A673 (cell line): ENCODE data around the gene PNMA8C. TPM values are rescaled to one million over a fixed set of nuclear protein-coding genes. Genes with fewer than 3 reads are reported as not detected.

Experiments used
- BruUV-seq: library from RNA; stranded (reverse); fragments of 400-500 nt; replicated peaks from 2 replicates; lab custom pipeline; 2021; lab: Mats Ljungman, UMichigan
- CTCF ChIA-PET: fragments of 300-600 bp; sonication (Branson Sonifier 250); formaldehyde crosslinking; loops from one replicate; lab custom pipeline; 2022; ENCODE audit warnings: antibody characterized with exemption; lab: Charles Lee
- POLR2A ChIA-PET: fragments of 300-600 bp; sonication (Branson Sonifier 250); formaldehyde crosslinking; loops from one replicate; lab custom pipeline; 2022; ENCODE audit warnings: antibody characterized with exemption; ENCODE audit not compliant: low non-redundant PET; lab: Charles Lee
- DNase-seq: peaks from one replicate; pipeline ENCODE4 v3.0.0-alpha.2; 2015; ENCODE audit warnings: low spot score
- H3K27ac ChIP-seq: fragments of 200-600 bp; sonication (generic); 2 replicates; pipeline ENCODE4 v1.5.1; 2016; ENCODE audit warnings: mixed run types, low read depth, mild to moderate bottlenecking, mixed read lengths, antibody characterized with exemption, low read length; ENCODE audit not compliant: poor library complexity, severe bottlenecking
- H3K27me3 ChIP-seq: fragments of 200-600 bp; sonication (generic); replicated peaks from 2 replicates; pipeline ENCODE4 v1.6.1; 2017; ENCODE audit warnings: mixed run types, low read depth, mild to moderate bottlenecking, mixed read lengths, antibody characterized with exemption, low read length; ENCODE audit not compliant: insufficient read depth, poor library complexity
- H3K36me3 ChIP-seq: fragments of 200-600 bp; sonication (generic); 2 replicates; pipeline ENCODE4 v1.6.1; 2016; ENCODE audit warnings: mixed run types, mild to moderate bottlenecking, mixed read lengths, antibody characterized with exemption, low read length; ENCODE audit not compliant: insufficient read depth, poor library complexity, severe bottlenecking
- H3K4me1 ChIP-seq: fragments of 200-600 bp; sonication (generic); 2 replicates; pipeline ENCODE4 v1.6.1; 2017; ENCODE audit warnings: mixed run types, mild to moderate bottlenecking, mixed read lengths, antibody characterized with exemption, low read length; ENCODE audit not compliant: insufficient read depth, poor library complexity, severe bottlenecking
- H3K4me3 ChIP-seq: fragments of 200-600 bp; sonication (generic); 2 replicates; pipeline ENCODE4 v1.5.1; 2016; ENCODE audit warnings: low read depth, mixed run types, mild to moderate bottlenecking, mixed read lengths, low read length; ENCODE audit not compliant: poor library complexity, severe bottlenecking
- H3K9me3 ChIP-seq: fragments of 200-600 bp; sonication (generic); 2 replicates; pipeline ENCODE4 v1.6.1; 2016; ENCODE audit warnings: mixed run types, low read depth, mild to moderate bottlenecking, mixed read lengths, antibody characterized with exemption, low read length; ENCODE audit not compliant: poor library complexity, severe bottlenecking
- CTCF ChIP-seq: fragments of 300-800, 200-600 bp; sonication (generic); conservative IDR thresholded peaks from 2 replicates; pipeline ENCODE4 v1.5.1; 2017; ENCODE audit warnings: low read depth, mild to moderate bottlenecking, antibody characterized with exemption, low read length, moderate library complexity, mixed read lengths
- EZH2 ChIP-seq: fragments of 200-600 bp; sonication (generic); IDR thresholded peaks from 2 replicates; pipeline ENCODE4 v1.6.1; 2017; ENCODE audit warnings: borderline replicate concordance, low read depth, mild to moderate bottlenecking, mixed read lengths, antibody characterized with exemption, low read length; ENCODE audit not compliant: poor library complexity, severe bottlenecking
- intact Hi-C: fragments of 100-400 bp; cut with micrococcal nuclease; formaldehyde crosslinking; loops from one replicate; pipeline ENCODE4 v1.10.0; 2022; ENCODE audit not compliant: unreplicated experiment
- total RNA-seq: library from RNA; stranded (reverse); gene quantifications from 2 replicates; pipeline ENCODE4 v1.2.3, GENCODE V29; 2021

The PNMA8C gene
- total RNA-seq, 1 experiment from 2014 or later = not detected

GRCh38 chr19:46463516-46463915, 34.8 kb upstream of the PNMA8C start:
- DNase-seq = no peak
- H3K27me3 ChIP-seq = no peaks in the 10 kb centered on the region
- POLR2A ChIA-PET = no interaction called here
- H3K9me3 ChIP-seq = no peaks in the 10 kb centered on the region
- CTCF ChIA-PET = no interaction called here
- no peak overlapping the region for H3K4me3 ChIP-seq
- H3K4me1 ChIP-seq = no peaks in the 10 kb centered on the region
- intact Hi-C loops = no loop called here
- H3K36me3 ChIP-seq = no peaks in the 10 kb centered on the region
- H3K27ac ChIP-seq = no peak overlapping the region
- no peak for TF ChIP-seq EZH2
- no peak for TF ChIP-seq CTCF
- BruUV-seq = no TSS peak

- no peaks in the 10 kb centered on the region for H3K36me3 ChIP-seq
- no peaks in the 10 kb centered on the region for H3K27me3 ChIP-seq
- H3K4me1 ChIP-seq = no peaks in the 10 kb centered on the region
- ChIA-PET CTCF (no interaction called here), POLR2A (no interaction called here)
- no TSS peak for BruUV-seq
- DNase-seq = no peak
- H3K9me3 ChIP-seq = no peaks in the 10 kb centered on the region
- H3K27ac ChIP-seq = no peak overlapping the region
- TF ChIP-seq CTCF (no peak), EZH2 (no peak)
- no peak overlapping the region for H3K4me3 ChIP-seq
- intact Hi-C loops = no loop called here
Observed at GRCh38 chr19:46461537-46461936, 32.8 kb upstream of the PNMA8C start.

GRCh38 chr19:46460981-46461380, 32.2 kb upstream of the PNMA8C start:
- ChIA-PET CTCF (no interaction called here), POLR2A (no interaction called here)
- no peaks in the 10 kb centered on the region for H3K27me3 ChIP-seq
- no peaks in the 10 kb centered on the region for H3K36me3 ChIP-seq
- DNase-seq = no peak
- intact Hi-C loops = no loop called here
- no peaks in the 10 kb centered on the region for H3K4me1 ChIP-seq
- TF ChIP-seq CTCF = no peak
- TF ChIP-seq EZH2 = no peak
- no TSS peak for BruUV-seq
- H3K4me3 ChIP-seq = no peak overlapping the region
- no peaks in the 10 kb centered on the region for H3K9me3 ChIP-seq
- no peak overlapping the region for H3K27ac ChIP-seq
